ENCODE measurements around the gene LTBP1.

The LTBP1 gene

GRCh38 chr2:33086400-33087015 lies 139.8 kb downstream of the LTBP1 start:
- H3K9ac ChIP-seq (ENCODE audit: low read length), result no peak overlapping the region
- no peaks in the 10 kb centered on the region for H3K9me3 ChIP-seq (ENCODE audit: control insufficient read depth, low read length)
- peaks cover 10% of the 10 kb centered on the region for H3K27me3 ChIP-seq (replicated peaks; ENCODE audit: control insufficient read depth, insufficient read depth, low read length)
- no peak overlapping the region for H3K4me3 ChIP-seq (ENCODE audit: low read length)
- no peaks in the 10 kb centered on the region for H3K36me3 ChIP-seq (ENCODE audit: control insufficient read depth, insufficient read depth, low read length, severe bottlenecking)
- H3K4me1 ChIP-seq (ENCODE audit: control insufficient read depth, insufficient read depth, low read length), result peaks cover 6% of the 10 kb centered on the region
- DNase-seq (ENCODE audit: low read depth), result no peak

DNA sequence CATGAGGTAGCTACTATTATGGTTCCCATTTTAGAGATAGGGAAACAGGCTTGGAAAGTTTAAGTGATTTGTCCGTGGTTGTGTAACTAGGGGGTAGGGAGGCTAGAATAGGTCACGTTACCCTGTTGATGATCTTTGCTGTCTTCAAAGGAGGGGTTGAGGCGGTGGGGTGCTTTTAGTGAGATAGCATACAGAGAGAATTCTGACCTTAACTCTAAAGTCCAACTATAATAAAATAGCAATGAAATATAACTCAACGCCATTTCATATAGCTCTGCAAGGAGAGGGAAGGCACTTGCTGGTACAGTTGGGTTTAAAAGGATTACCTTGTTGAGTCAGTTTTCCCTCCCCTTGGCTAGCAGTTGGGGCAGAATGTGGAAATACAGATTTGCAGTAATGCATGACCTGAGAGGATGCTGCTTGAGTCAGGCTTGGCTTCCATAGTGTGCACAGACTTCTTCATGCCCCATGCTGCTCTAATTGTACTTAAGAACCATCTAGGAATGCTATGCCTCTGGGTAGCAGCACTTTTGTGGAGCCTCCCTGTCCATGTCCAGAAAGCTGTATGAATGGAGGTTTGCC lies 143.9 kb downstream of the LTBP1 start:
- Histone ChIP-seq H3K4me3 (ENCODE audit: low read length) (no peak overlapping the region), H3K27me3 (replicated peaks; ENCODE audit: control insufficient read depth, insufficient read depth, low read length) (no peaks in the 10 kb centered on the region)

GRCh38 chr2:33091541-33092123 lies 144.9 kb downstream of the LTBP1 start:
- peak overlapping the region; percentile 36 for H3K4me3 ChIP-seq (ENCODE audit: low read length)
- no peak for DNase-seq (ENCODE audit: low read depth)
- H3K9me3 ChIP-seq (ENCODE audit: control insufficient read depth, low read length), result peaks cover 6% of the 10 kb centered on the region
- no peaks in the 10 kb centered on the region for H3K36me3 ChIP-seq (ENCODE audit: control insufficient read depth, insufficient read depth, low read length, severe bottlenecking)
- no peaks in the 10 kb centered on the region for H3K27me3 ChIP-seq (replicated peaks; ENCODE audit: control insufficient read depth, insufficient read depth, low read length)
- H3K9ac ChIP-seq (ENCODE audit: low read length), result peak overlapping the region; percentile 25
- H3K4me1 ChIP-seq (ENCODE audit: control insufficient read depth, insufficient read depth, low read length), result peaks cover 34% of the 10 kb centered on the region

More for the DNA sequence above, 143.9 kb downstream of the LTBP1 start:
- Histone ChIP-seq H3K4me1 (ENCODE audit: control insufficient read depth, insufficient read depth, low read length) (peaks cover 34% of the 10 kb centered on the region), H3K9me3 (ENCODE audit: control insufficient read depth, low read length) (peaks cover 6% of the 10 kb centered on the region), H3K36me3 (ENCODE audit: control insufficient read depth, insufficient read depth, low read length, severe bottlenecking) (no peaks in the 10 kb centered on the region), H3K9ac (ENCODE audit: low read length) (no peak overlapping the region)
- DNase-seq (ENCODE audit: low read depth), result no peak

DNA sequence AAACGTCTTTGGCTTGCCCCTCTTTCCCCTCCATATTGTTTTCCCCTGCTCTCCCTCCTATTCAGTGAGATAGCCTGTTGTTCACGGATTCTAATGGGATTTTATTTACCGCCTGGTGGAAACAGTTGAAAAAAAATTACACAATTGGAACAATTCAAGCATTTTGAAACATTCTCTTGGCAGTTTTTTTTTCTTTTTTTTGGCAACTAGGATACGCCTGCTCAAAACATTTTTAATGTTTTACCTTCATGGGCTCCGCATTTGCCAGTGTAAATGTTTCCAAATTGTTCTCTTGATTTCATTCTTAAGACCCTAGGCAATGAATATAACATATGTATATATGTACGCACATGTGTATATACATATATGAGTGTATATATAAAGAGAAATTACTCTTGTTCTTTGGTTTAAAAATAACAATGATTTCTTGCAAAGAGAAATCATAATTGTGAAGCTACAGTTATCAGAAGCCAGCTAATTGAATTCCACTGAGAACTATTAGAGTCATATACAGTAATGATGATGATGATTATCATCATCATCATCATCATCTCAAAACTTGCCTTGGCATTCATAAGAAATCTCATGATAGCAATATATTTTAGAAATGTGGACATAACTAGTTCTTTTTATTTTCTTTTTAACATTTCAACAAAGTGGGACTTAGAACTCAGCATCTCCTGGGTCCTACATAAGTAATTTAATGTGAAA lies 146.7 kb downstream of the LTBP1 start:
- H3K36me3 ChIP-seq (ENCODE audit: control insufficient read depth, insufficient read depth, low read length, severe bottlenecking), result no peaks in the 10 kb centered on the region
- peaks cover 6% of the 10 kb centered on the region for H3K9me3 ChIP-seq (ENCODE audit: control insufficient read depth, low read length)
- no peaks in the 10 kb centered on the region for H3K27me3 ChIP-seq (replicated peaks; ENCODE audit: control insufficient read depth, insufficient read depth, low read length)
- H3K4me1 ChIP-seq (ENCODE audit: control insufficient read depth, insufficient read depth, low read length), result peaks cover 34% of the 10 kb centered on the region
- DNase-seq (ENCODE audit: low read depth), result no peak
- H3K4me3 ChIP-seq (ENCODE audit: low read length), result peak overlapping the region; percentile 40
- no peak overlapping the region for H3K9ac ChIP-seq (ENCODE audit: low read length)

GRCh38 chr2:33094303-33094702 lies 147.6 kb downstream of the LTBP1 start:
- no peak for DNase-seq (ENCODE audit: low read depth)
- no peaks in the 10 kb centered on the region for H3K36me3 ChIP-seq (ENCODE audit: control insufficient read depth, insufficient read depth, low read length, severe bottlenecking)
- peaks cover 6% of the 10 kb centered on the region for H3K9me3 ChIP-seq (ENCODE audit: control insufficient read depth, low read length)
- peaks cover 34% of the 10 kb centered on the region for H3K4me1 ChIP-seq (ENCODE audit: control insufficient read depth, insufficient read depth, low read length)
- no peak overlapping the region for H3K4me3 ChIP-seq (ENCODE audit: low read length)
- no peak overlapping the region for H3K9ac ChIP-seq (ENCODE audit: low read length)
- no peaks in the 10 kb centered on the region for H3K27me3 ChIP-seq (replicated peaks; ENCODE audit: control insufficient read depth, insufficient read depth, low read length)

- H3K4me1 ChIP-seq (ENCODE audit: control insufficient read depth, insufficient read depth, low read length), result peaks cover 12% of the 10 kb centered on the region
- no peaks in the 10 kb centered on the region for H3K27me3 ChIP-seq (replicated peaks; ENCODE audit: control insufficient read depth, insufficient read depth, low read length)
- no peak overlapping the region for H3K9ac ChIP-seq (ENCODE audit: low read length)
- no peaks in the 10 kb centered on the region for H3K36me3 ChIP-seq (ENCODE audit: control insufficient read depth, insufficient read depth, low read length, severe bottlenecking)
- DNase-seq (ENCODE audit: low read depth), result no peak
- H3K9me3 ChIP-seq (ENCODE audit: control insufficient read depth, low read length), result peaks cover 6% of the 10 kb centered on the region
- H3K4me3 ChIP-seq (ENCODE audit: low read length), result no peak overlapping the region
These were observed 153.2 kb downstream of the LTBP1 start for GRCh38 chr2:33099989-33100388.

GRCh38 chr2:33100921-33101320 lies 154.2 kb downstream of the LTBP1 start:
- H3K4me3 ChIP-seq (ENCODE audit: low read length), result no peak overlapping the region
- no peak for DNase-seq (ENCODE audit: low read depth)
- no peaks in the 10 kb centered on the region for H3K9me3 ChIP-seq (ENCODE audit: control insufficient read depth, low read length)
- H3K27me3 ChIP-seq (replicated peaks; ENCODE audit: control insufficient read depth, insufficient read depth, low read length), result no peaks in the 10 kb centered on the region
- H3K36me3 ChIP-seq (ENCODE audit: control insufficient read depth, insufficient read depth, low read length, severe bottlenecking), result no peaks in the 10 kb centered on the region
- no peak overlapping the region for H3K9ac ChIP-seq (ENCODE audit: low read length)
- H3K4me1 ChIP-seq (ENCODE audit: control insufficient read depth, insufficient read depth, low read length), result peaks cover 12% of the 10 kb centered on the region

GRCh38 chr2:33104052-33104623 lies 157.4 kb downstream of the LTBP1 start:
- peak; percentile 60 for DNase-seq (ENCODE audit: low read depth)
- Histone ChIP-seq H3K36me3 (ENCODE audit: control insufficient read depth, insufficient read depth, low read length, severe bottlenecking) (no peaks in the 10 kb centered on the region), H3K4me1 (ENCODE audit: control insufficient read depth, insufficient read depth, low read length) (peaks cover 17% of the 10 kb centered on the region), H3K27me3 (replicated peaks; ENCODE audit: control insufficient read depth, insufficient read depth, low read length) (no peaks in the 10 kb centered on the region), H3K9ac (ENCODE audit: low read length) (peak overlapping the region; percentile 15), H3K9me3 (ENCODE audit: control insufficient read depth, low read length) (no peaks in the 10 kb centered on the region), H3K4me3 (ENCODE audit: low read length) (peak overlapping the region; percentile 1)

GRCh38 chr2:33104726-33105125 lies 158.0 kb downstream of the LTBP1 start:
- H3K27me3 ChIP-seq (replicated peaks; ENCODE audit: control insufficient read depth, insufficient read depth, low read length), result no peaks in the 10 kb centered on the region
- peak overlapping the region; percentile 1 for H3K4me3 ChIP-seq (ENCODE audit: low read length)
- H3K9me3 ChIP-seq (ENCODE audit: control insufficient read depth, low read length), result no peaks in the 10 kb centered on the region
- no peak overlapping the region for H3K9ac ChIP-seq (ENCODE audit: low read length)
- DNase-seq (ENCODE audit: low read depth), result peak; percentile 44
- no peaks in the 10 kb centered on the region for H3K36me3 ChIP-seq (ENCODE audit: control insufficient read depth, insufficient read depth, low read length, severe bottlenecking)
- H3K4me1 ChIP-seq (ENCODE audit: control insufficient read depth, insufficient read depth, low read length), result peaks cover 18% of the 10 kb centered on the region

GRCh38 chr2:33106115-33106514 lies 159.4 kb downstream of the LTBP1 start:
- no peak overlapping the region for H3K9ac ChIP-seq (ENCODE audit: low read length)
- H3K4me3 ChIP-seq (ENCODE audit: low read length), result no peak overlapping the region
- H3K4me1 ChIP-seq (ENCODE audit: control insufficient read depth, insufficient read depth, low read length), result peaks cover 22% of the 10 kb centered on the region
- H3K9me3 ChIP-seq (ENCODE audit: control insufficient read depth, low read length), result no peaks in the 10 kb centered on the region
- H3K27me3 ChIP-seq (replicated peaks; ENCODE audit: control insufficient read depth, insufficient read depth, low read length), result no peaks in the 10 kb centered on the region
- no peak for DNase-seq (ENCODE audit: low read depth)
- H3K36me3 ChIP-seq (ENCODE audit: control insufficient read depth, insufficient read depth, low read length, severe bottlenecking), result no peaks in the 10 kb centered on the region

Measured in adipocyte (in vitro differentiated cells).